Natural killer cell (primary cell): ENCODE data around the gene FA2H. TPM values are rescaled to one million over a fixed set of nuclear protein-coding genes. Genes with fewer than 3 reads are reported as not detected.
"Not testable (repeated sequence)": the region's sequence is repeated elsewhere in the genome, so short reads cannot be mapped to it uniquely, and the experiment has no call there.

Experiments used
- ATAC-seq, 3 donors: fragments of 150-1000 bp in 2 of 3; fragments of 200-7000 bp in 1 of 3; cut with Tn5 transposase; 1 replicate in 1 of 3; 2 replicates in 2 of 3; pipeline ENCODE4 v1.10.0; 2021; ENCODE audit warnings: mild to moderate bottlenecking in 2 of 3, moderate library complexity in 2 of 3
- DNase-seq, 2 donors: peaks; one replicate each; pipeline versions ENCODE4 v3.0.0 to v3.0.0-alpha.2; 2013 to 2021; ENCODE audit warnings: mixed read lengths in 1 of 2
- H3K27ac ChIP-seq: one replicate; pipeline ENCODE4 v1.5.1; 2013; ENCODE audit warnings: mild to moderate bottlenecking, low read length
- H3K27me3 ChIP-seq: one replicate; pipeline ENCODE4 v1.6.1; 2013; ENCODE audit warnings: low read length; ENCODE audit not compliant: control insufficient read depth, insufficient read depth
- H3K36me3 ChIP-seq: one replicate; pipeline ENCODE4 v1.6.1; 2013; ENCODE audit warnings: low read length; ENCODE audit not compliant: control insufficient read depth, insufficient read depth
- H3K4me1 ChIP-seq: one replicate; pipeline ENCODE4 v1.6.1; 2013; ENCODE audit warnings: low read length; ENCODE audit not compliant: control insufficient read depth, insufficient read depth
- H3K4me3 ChIP-seq: one replicate; pipeline ENCODE4 v1.5.1; 2013; ENCODE audit warnings: low read length
- H3K9me3 ChIP-seq: one replicate; pipeline ENCODE4 v1.6.1; 2013; ENCODE audit warnings: low read length; ENCODE audit not compliant: control insufficient read depth, insufficient read depth
- H3K27ac Mint-ChIP-seq, 2 donors: one replicate each; pipeline ENCODE4 v1.8.0; 2022; ENCODE audit warnings: mild to moderate bottlenecking in 2 of 2, mixed read lengths in 2 of 2, moderate library complexity in 1 of 2
- H3K27me3 Mint-ChIP-seq, 2 donors: one replicate each; pipeline ENCODE4 v1.8.0; 2022; ENCODE audit warnings: low read depth in 2 of 2, mixed read lengths in 2 of 2
- H3K36me3 Mint-ChIP-seq: one replicate; pipeline ENCODE4 v1.8.0; 2022; ENCODE audit warnings: mixed read lengths
- H3K4me1 Mint-ChIP-seq, 2 donors: one replicate each; pipeline ENCODE4 v1.8.0; 2022; ENCODE audit warnings: mixed read lengths in 2 of 2
- H3K4me3 Mint-ChIP-seq: one replicate; pipeline ENCODE4 v1.8.0; 2022; ENCODE audit warnings: mild to moderate bottlenecking, moderate library complexity, mixed read lengths
- H3K9me3 Mint-ChIP-seq, 2 donors: one replicate each; pipeline ENCODE4 v1.8.0; 2022; ENCODE audit warnings: mixed read lengths in 2 of 2
- WGBS: methylation state at CpG from one replicate; pipeline ENCODE4 v1.1.7; 2013; ENCODE audit warnings: missing lambda C conversion rate; ENCODE audit not compliant: insufficient coverage; 5-methylcytosine and 5-hydroxymethylcytosine counted together
- intact Hi-C: fragments of 100-400 bp; cut with micrococcal nuclease; formaldehyde crosslinking; loops from one replicate; pipeline ENCODE4 v1.14.2; 2022
- total RNA-seq, 4 donors: library from RNA; stranded (reverse); fragments of 120-200 nt in 1 of 4; gene quantifications; one replicate each; pipeline versions ENCODE4 v1.2.3 to v1.2.4, GENCODE V29; 2013 to 2022
- TF ChIP-seq, protein P1 (sequence below): fragments of 200-600 bp; IDR thresholded peaks from one replicate; pipeline ENCODE4 v1.8.0; 2022; ENCODE audit warnings: antibody characterized with exemption

Gene FA2H
- total RNA-seq, 3 donors from 2014 or later (not counting 1 experiment from before 2014, with no cell fraction given) = 0.14 to 0.93 TPM; not detected in 1

DNA sequence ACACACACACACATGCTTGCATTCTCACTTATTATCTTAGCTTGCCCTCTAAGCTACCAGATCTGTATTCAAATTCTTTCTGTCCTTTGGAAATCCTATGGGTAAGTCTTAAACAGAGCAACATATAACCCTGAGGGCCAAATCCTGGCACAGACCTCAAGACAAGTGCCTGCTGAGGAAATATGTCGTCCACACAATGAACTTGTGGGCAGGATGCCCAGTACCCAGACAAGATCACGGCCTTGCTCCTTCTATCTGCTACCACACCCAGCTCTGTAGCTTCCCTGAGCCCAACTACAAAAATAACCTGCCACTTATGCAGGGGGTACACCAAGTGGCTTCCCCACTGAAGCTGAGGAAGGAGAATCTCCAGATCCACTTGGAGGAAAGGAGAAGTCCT, 37.3 kb upstream of the FA2H start:
- no peak overlapping the region for H3K27ac Mint-ChIP-seq
- WGBS = 50% methylated on average over 2 of the region's 2 CpGs
- intact Hi-C loops = no loop called here

DNA sequence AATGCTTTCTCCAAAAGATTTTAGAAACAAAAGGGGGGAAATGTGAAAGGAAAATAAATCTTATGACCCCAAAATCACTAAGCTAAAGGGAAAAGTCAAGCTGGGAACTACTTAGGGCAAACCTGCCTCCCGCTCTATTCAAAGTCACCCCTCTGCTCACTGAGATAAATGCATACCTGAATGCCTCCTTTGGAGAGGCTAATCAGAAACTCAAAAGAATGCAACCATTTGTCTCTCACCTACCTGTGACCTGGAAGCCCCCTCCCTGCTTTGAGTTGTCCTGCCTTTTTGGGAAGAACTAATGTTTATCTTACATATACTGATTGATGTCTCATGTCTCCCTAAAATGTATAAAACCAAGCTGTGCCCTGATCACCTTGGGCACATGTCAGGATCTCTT, 36.6 kb upstream of the FA2H start:
- H3K9me3 Mint-ChIP-seq, H3K27ac Mint-ChIP-seq, intact Hi-C loops, H3K27ac ChIP-seq, ATAC-seq, H3K4me1 Mint-ChIP-seq, H3K36me3 Mint-ChIP-seq, H3K4me3 ChIP-seq, H3K27me3 ChIP-seq, H3K36me3 ChIP-seq, H3K4me3 Mint-ChIP-seq, DNase-seq, H3K27me3 Mint-ChIP-seq, H3K4me1 ChIP-seq, H3K9me3 ChIP-seq: not testable (repeated sequence)
- 94% methylated on average over 1 of the region's 1 CpG for WGBS

More for the DNA sequence above, 37.3 kb upstream of the FA2H start:
- Histone ChIP-seq H3K9me3 (no peaks in the 10 kb centered on the region), H3K36me3 (no peaks in the 10 kb centered on the region), H3K27ac (no peak overlapping the region), H3K27me3 (no peaks in the 10 kb centered on the region), H3K4me1 (peaks cover 3% of the 10 kb centered on the region), H3K4me3 (no peak overlapping the region)
- ATAC-seq (no peak), DNase-seq (no peak)
- Mint-ChIP-seq H3K36me3 (no peaks in the 10 kb centered on the region), H3K4me1 (peaks cover 4 to 6% of the 10 kb centered on the region in 2 donors), H3K9me3 (no peaks in the 10 kb centered on the region), H3K4me3 (no peak overlapping the region), H3K27me3 (peaks cover 0 to 5% of the 10 kb centered on the region in 2 donors)
- TF ChIP-seq, protein P1, sequence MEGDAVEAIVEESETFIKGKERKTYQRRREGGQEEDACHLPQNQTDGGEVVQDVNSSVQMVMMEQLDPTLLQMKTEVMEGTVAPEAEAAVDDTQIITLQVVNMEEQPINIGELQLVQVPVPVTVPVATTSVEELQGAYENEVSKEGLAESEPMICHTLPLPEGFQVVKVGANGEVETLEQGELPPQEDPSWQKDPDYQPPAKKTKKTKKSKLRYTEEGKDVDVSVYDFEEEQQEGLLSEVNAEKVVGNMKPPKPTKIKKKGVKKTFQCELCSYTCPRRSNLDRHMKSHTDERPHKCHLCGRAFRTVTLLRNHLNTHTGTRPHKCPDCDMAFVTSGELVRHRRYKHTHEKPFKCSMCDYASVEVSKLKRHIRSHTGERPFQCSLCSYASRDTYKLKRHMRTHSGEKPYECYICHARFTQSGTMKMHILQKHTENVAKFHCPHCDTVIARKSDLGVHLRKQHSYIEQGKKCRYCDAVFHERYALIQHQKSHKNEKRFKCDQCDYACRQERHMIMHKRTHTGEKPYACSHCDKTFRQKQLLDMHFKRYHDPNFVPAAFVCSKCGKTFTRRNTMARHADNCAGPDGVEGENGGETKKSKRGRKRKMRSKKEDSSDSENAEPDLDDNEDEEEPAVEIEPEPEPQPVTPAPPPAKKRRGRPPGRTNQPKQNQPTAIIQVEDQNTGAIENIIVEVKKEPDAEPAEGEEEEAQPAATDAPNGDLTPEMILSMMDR = no peak

DNA sequence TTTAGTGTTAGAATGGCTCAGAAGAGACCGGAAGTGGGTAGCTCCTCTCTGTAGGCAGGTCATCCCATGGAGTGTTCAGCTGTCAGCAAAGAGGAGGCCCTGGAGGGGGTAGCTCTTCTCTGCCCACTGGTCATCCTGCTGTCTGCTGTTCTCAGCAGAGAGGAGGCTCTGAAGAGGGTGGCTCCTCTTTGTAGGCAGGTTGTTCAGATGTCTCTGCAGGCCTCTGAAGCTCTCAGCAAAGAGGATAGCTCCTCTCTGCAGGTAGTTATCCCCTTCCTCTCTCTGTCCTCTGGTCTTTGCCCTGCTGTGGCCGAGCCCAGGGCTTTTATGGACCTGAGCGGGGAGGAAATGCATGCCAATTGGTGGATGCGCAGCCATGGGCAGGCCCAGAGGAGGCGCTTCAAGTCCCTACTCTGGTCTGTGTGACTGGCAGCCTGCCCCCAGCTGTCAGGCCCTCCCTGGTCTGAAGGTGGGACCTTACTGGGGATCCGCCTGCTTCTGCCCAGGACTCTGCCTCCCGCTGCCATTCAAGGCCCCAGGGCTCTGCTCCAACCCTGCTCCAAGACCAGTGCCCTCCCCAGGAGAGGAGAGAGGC, 32.5 kb upstream of the FA2H start:
- intact Hi-C loops = no loop called here
- Mint-ChIP-seq H3K27me3 (peaks cover 12 to 36% of the 10 kb centered on the region in 2 donors), H3K4me1 (no peaks in the 10 kb centered on the region), H3K4me3 (no peak overlapping the region), H3K9me3 (no peaks in the 10 kb centered on the region), H3K36me3 (no peaks in the 10 kb centered on the region), H3K27ac (no peak overlapping the region)
- Histone ChIP-seq H3K4me3 (no peak overlapping the region), H3K36me3 (no peaks in the 10 kb centered on the region), H3K4me1 (no peaks in the 10 kb centered on the region), H3K27me3 (no peaks in the 10 kb centered on the region), H3K9me3 (no peaks in the 10 kb centered on the region), H3K27ac (no peak overlapping the region)
- TF ChIP-seq, protein P1 = no peak
- DNase-seq (no peak), ATAC-seq (no peak)
- 86% methylated on average over 7 of the region's 7 CpGs for WGBS

DNA sequence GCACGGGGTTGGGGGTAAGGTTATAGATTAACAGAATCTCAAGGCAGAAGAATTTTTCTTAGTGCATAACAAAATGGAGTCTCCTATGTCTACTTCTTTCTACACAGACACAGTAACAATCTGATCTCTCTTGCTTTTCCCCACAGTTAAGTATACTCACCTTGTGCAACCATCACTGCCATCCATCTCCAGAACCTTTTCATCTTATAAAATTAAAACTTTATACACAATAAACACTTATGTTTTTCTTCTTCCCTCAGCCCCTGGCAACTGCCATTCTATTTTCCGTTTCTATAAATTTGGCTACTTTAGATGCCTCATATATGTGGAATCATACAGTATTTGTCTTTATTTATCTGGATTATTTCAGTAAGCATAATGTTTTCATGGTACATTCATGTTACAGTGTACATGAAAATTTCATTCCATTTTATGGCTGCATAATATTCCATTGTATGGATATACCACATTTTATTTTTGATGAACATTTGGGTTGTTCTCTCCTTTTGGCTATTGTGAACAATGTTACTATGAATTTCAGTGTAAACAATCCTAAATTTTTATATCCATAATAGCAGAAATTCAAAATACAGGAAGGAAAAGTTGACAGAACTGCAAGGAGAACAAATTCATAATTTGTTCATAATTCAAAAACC, 25.7 kb upstream of the FA2H start:
- DNase-seq (no peak), ATAC-seq (no peak)
- no peaks in the 10 kb centered on the region for H3K4me1 Mint-ChIP-seq
- no peak overlapping the region for H3K27ac Mint-ChIP-seq
- no CpG with 5 or more reads among the region's 2 CpGs for WGBS
- intact Hi-C loops = no loop called here
- H3K27ac ChIP-seq = no peak overlapping the region
- no peaks in the 10 kb centered on the region for H3K36me3 Mint-ChIP-seq
- peaks cover 30 to 66% of the 10 kb centered on the region in 2 donors for H3K27me3 Mint-ChIP-seq
- TF ChIP-seq, protein P1 = no peak
- no peaks in the 10 kb centered on the region for H3K9me3 ChIP-seq
- H3K9me3 Mint-ChIP-seq = no peaks in the 10 kb centered on the region
- H3K36me3 ChIP-seq = no peaks in the 10 kb centered on the region
- H3K4me1 ChIP-seq = no peaks in the 10 kb centered on the region
- H3K4me3 ChIP-seq = no peak overlapping the region
- no peaks in the 10 kb centered on the region for H3K27me3 ChIP-seq
- H3K4me3 Mint-ChIP-seq = no peak overlapping the region
